Suprapubic skin (tissue), 3 donors: ENCODE results near the gene TNFRSF13B.

ENCODE experiments used
- CTCF ChIP-seq, 2 donors: fragments of 200-600 bp in 1 of 2; fragments of 450-650 bp in 1 of 2; sonication (generic) in 1 of 2; IDR thresholded peaks; one replicate each; pipeline ENCODE4 v1.5.1; 2016 to 2019; ENCODE audit warnings: antibody characterized with exemption in 2 of 2, mild to moderate bottlenecking in 1 of 2, moderate library complexity in 1 of 2
- POLR2A ChIP-seq, 2 donors: fragments of 450-650 bp; IDR thresholded peaks; one replicate each; pipeline ENCODE4 v1.6.1; 2017; ENCODE audit warnings: antibody characterized with exemption in 2 of 2, mild to moderate bottlenecking in 2 of 2, moderate library complexity in 2 of 2

- TF ChIP-seq CTCF (IDR thresholded peaks at IDR 0.05) (no peak), POLR2A (IDR thresholded peaks at IDR 0.05) (no peak)
Observed at GRCh38 chr17:16997514-16998429, 25.9 kb upstream of the TNFRSF13B start.
